Measurements from ENCODE around the gene TRABD2A.
"Not testable (repeated sequence)": the region's sequence is repeated elsewhere in the genome, so short reads cannot be mapped to it uniquely, and the experiment has no call there.

Gene TRABD2A, protein sequence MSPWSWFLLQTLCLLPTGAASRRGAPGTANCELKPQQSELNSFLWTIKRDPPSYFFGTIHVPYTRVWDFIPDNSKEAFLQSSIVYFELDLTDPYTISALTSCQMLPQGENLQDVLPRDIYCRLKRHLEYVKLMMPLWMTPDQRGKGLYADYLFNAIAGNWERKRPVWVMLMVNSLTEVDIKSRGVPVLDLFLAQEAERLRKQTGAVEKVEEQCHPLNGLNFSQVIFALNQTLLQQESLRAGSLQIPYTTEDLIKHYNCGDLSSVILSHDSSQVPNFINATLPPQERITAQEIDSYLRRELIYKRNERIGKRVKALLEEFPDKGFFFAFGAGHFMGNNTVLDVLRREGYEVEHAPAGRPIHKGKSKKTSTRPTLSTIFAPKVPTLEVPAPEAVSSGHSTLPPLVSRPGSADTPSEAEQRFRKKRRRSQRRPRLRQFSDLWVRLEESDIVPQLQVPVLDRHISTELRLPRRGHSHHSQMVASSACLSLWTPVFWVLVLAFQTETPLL

DNA sequence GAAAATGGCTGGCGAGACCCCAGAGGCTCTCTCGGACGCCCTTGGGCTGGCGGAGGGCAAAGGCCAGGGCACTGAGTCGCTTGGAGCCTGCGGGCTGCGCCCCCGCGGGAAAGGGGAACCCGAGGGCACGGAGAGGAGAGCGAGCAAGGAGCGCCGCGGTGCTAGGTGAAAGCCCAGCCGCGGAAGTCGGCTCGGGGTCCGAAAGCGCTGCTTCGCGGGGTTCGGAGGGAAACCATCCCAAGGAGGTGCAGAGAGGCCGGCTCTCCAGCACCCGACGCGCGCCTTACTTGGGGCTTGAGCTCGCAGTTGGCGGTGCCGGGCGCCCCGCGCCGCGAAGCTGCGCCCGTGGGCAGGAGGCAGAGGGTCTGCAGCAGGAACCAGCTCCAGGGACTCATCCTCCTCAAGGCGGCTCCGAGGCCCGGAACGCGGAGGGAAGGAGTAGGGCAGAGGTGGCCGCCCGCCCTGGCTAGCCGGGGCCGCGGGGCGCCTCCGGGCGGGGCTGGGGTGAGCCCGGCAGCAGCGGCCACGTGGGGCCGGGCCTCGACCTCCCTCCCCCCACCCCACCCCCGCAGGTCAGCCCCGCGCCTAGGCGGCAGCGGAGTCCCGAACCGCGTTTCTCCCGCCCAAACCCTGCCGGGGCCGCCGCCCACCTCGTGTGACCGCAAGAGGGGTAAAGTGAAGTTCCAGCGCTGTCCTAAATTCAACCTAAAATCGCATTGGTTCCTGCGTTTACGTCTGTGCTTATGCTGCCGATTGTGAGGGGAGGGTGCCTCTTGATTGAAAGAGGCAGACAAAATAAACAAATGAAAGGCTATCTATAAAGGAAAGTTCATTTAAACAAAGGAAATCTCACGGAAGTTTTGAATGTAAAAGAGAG lies at the start of gene TRABD2A:
TSS of gene TRABD2A (minus strand) at position 440 of the 877 bp plus-strand sequence. CDS start at position 395, 45 bp downstream.
- DNase-seq: peak in 1 of 14 donors; percentile 11

DNA sequence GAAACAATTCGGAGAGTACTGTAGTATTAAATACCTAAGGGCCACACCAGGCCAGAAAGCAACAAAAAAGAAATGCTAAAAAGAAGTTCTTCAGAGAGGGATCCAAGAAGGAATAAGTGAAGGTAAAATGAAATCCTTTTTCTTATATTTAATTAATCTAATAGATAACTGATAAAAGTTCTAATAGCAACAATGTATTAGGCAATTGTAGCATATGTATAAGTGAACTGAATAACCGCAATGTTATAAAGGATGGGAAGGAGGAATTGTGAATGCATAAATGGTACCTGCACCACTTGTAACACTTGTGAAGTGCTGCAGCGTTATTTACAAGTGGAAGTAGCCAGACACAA lies 46.4 kb upstream of the TRABD2A start:
- no peak for DNase-seq

DNA sequence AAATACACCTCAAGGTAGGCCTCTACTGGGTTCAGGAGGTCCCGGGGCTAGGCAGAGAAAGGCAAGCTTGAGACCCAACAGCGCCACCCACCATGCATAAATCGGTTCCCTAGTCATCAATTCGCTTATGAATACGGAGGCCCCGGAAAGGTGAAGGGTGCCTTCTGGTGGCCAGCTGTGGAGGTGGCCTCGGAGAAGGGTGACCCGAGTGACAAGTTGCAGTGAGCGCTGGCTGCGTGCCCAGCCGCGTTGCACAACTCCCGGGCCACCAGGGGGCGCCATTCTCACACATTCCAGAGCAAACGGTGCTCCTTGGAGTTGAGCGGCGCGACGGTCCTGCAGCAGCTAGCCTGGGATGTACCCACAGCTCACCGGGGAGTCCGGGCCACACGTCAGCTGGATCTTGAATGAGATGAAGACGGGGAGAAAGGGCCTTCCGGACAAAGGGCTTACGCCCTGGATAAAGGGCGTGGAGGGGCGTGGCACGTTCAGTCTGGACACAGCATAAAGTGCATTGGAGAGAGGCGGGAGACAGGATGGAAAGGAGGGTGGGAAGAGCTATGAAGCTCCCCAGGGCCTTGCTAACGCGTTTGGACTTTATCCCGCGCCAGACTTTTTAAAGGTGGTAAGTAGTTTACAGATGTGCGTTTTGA lies 45.0 kb upstream of the TRABD2A start:
- DNase-seq: peak; percentile 10 to 93 (median 78)

DNA sequence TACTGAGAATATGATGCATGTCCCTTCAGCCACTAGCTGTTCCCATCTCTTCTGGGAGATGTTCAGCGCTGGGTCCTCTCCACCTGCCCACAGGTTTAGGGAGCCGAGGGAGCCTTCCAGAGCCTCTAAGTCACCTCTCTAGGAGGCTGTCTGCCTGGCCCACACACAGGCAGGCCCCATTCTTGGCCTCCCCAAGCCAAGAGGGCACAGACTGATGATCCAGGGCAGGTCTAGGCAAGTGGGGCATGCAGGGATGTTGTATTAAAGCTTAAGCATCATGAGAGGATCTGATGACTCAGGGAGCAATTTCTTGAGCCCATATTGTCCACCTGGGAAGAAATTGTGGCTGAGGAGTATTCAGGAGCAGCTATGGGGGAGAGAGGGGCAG lies 44.4 kb upstream of the TRABD2A start:
- no peak for DNase-seq

DNA sequence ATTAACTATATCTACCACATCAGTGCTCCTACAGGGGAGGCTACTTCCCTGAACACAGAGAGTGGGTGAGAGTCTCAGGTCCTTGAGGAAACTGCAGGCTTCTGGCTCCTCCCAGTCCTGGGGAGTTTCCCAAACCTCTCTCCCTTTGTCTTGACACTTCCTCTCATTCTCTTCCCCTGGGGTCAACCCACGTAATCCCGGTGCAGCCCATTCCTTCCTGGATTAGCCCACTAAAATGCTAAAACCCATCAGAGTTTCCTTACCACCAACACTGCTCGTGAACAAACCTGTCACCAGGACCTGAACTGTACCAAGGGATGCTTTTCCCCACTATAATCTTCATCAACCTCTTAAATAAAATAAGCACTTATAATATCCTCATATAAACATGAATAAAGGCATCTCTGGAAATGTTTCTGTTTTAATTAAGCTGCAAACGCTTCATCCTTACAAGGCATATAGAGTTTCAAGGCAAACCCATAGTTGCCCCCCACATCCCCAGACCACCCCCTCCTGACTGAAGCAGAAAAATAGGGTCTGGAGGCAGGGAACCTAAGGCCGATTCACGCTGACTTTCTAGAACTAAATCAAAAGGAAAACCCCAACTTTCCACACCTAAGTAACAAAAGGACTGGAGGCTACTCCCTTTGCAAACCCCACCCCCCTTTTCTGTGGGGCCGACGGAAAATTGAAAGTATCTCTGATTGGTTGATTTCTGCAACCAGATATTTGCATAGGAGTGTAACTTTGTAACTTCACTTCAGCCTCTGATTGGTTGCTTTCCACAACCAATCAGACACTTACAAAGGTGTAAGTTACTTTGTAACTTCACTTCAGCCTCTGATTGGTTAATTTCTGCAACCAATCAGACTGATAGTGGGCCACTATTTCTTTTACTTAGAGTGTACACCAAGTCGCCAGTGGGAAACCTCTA lies 43.6 kb upstream of the TRABD2A start:
- DNase-seq: no peak

DNA sequence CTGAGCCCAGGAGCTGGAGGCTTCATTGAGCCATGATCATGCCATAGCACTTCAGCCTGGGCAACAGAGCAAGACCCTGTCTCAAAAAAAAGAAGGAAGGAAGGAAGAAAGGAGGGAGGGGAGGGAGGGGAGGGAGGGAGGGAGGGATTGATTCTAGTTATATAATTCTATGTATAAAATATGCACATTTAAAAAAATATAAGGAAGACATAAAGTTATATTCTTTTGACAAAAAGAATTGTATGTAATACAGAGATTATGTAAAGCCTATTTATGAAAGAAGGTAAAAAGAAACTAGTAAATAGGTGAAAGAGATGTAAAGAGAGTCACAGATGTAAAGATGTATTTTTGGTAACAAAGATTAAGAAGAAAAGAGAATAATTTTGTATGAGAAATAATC lies 42.1 kb upstream of the TRABD2A start:
- no peak for DNase-seq

DNA sequence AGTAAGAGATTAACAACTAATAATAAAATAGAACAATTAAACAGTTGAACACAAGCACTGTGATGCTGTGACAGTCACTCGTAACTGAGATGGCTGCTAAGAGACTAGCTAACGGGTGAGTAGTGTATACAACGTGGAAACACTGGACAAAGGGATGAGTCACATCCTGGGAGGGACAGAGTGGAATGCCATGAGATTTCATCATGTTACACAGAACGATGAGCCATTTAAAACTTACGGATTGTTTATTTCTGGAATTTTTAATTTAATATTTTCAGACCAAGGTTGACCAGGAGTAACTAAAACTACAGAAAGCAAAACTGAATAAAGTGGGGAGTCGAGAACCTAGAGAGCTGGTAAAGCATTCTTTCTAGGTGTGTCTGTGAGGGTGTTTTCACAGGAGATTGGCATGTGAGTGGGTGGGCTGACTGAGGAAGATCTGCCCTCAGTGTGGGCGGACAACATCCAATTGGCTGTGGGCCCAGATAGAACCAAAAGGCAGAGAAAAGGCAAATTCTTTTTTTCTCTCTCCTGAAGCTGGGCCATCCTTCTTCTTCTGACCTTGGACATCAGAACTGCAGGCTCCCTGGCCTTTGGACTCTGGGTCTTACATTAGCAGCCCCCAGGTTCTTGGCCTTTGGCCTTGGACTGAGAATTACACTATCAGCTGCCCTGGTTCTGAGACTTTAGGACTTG lies 39.1 kb upstream of the TRABD2A start:
- peak in 1 of 14 donors; percentile 30 for DNase-seq

DNA sequence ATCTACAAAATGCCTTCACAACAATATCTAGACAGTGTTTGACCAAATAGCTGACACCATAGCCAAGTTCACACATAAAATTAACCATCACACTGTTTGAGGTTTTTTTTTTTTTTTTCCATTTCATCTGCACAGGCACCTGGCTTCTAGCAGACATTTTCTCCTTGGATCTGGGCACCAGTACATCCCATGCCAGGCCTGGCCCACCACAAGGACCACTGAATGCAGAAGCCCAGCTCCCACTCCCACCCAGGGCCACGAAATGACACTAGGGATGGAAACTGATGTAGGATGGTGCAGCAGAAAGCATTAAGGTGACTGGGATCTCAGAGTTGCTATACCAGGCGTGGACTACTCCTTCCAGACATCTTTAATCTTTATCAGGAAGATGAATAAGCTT lies 37.5 kb upstream of the TRABD2A start:
- DNase-seq: no peak

DNA sequence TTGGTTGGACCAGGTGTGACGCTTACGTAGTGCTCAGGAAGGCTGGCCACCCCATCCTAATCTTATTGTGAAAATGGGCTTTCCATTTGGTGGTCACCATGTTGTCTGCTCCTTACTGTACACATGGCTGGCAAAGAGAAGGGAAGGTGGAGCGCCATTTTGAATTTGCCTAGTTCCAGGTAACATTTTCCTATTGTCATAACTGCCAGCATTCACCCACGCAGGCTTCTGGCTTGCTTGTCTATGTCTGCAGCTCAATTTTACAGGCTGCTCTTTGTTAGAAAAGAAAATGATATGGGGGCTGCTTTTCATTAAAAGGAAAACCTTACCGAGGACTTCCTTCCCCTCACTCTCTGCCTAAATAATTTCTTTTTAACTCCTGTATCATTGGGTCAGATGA lies 36.9 kb upstream of the TRABD2A start:
- not testable (repeated sequence) for DNase-seq

DNA sequence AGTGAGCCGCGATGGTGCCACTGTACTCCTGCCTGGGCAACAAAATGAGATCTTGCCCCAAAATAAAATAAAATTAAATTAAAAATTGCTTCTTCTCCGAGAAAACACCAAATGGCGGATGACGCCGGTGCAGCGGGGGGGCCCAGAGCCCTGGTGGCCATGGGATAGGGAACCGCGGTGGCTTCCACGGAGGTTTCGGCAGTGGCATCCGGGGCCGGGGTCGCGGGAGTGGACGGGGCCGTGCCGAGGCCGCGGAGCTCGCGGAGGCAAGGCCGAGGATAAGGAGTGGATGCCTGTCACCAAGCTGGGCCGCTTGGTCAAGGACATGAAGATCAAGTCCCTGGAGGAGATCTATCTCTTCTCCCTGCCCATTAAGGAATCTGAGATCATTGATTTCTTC lies 34.8 kb upstream of the TRABD2A start:
- not testable (repeated sequence) for DNase-seq

DNA sequence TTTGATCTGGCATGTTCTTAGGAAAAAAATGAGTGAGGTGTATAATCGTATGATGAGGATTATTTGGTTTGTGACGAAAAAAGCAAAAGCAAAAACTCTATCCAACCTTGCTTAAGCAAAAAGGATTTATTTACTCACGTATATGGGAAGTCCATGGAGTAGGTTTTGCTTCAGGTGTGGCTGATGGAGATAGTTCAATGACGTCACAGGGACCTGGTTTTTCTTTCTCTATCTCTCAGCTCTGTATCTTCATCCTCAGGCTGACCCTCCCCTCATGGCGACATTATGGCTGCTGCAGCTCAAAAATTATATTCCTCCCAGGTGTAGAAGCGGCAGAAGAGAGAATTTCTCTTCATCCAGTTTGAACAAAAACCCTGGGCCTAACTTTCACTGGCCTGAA lies 33.5 kb upstream of the TRABD2A start:
- no peak for DNase-seq

DNA sequence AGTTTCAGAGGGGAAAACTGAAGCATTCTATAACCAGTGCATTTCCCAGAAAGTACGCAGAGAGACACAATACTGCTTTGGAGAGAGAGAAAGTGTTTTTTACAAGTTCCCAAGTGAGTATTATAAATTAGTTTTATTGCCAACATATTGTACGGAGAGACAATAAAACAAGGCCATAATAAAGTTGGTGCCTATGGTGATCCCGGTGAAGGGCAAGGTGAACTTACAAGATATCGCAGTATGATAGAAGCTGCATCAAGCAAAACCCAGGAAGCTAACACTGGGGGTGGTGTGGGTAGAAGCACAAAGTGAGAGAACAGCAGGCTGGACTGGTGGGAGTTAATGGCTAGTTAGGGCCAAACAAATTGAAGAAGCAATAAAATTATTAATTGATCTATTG lies 32.1 kb upstream of the TRABD2A start:
- no peak for DNase-seq

DNA sequence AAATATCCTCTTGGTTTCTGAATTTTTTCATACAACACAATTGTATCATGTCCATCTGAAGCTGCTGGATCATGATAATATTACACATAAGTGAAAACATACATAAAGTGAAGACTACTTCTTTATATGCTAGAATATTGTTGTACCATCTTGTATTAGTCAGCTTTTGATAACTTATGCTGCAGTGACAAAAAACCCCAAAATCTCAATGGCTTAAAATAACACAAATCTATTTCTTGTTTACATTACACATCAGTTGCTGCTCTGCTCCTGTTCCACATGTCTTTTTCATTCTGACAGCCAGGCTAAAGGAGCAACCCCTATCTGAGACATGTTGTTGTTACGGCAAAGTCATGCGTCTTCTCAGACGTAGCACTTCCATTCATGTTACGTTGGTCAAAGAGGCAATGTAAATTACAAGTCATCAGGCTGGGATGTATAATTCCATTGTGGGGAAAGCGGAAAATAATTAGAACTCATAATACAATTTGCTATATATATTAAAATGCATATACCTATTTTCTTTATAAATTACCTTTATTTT lies 30.3 kb upstream of the TRABD2A start:
- DNase-seq: no peak

DNA sequence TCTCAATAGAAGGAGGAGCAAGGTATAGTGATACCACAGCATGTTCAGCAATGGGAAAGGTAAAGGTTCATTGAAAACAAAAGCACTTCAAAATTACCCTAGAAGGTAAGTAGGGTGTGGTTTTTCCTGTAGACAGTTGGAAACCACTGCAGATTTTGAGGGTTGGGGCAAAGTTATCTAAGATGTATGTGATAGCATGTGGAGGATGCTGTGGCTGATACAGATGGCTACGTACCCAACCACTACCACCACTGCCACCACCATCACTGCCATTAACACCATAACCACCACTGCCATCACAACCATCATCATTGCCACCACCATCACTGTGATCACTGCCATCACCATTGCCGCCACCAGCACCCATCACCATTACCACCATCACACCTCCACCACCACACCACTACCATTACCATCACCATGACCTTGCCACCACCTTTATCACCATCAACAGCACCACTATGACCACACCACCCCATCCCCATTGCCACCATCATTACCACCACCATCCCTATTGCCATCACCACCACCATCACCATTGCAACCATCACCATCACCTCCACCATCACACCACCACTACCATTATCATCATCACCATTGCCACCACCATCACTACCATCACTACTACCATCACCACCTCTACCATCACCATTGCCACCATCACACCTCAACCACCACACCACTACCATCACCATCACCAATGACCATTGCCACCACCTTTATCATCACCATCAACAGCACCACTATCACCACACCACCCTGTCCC lies 28.2 kb upstream of the TRABD2A start:
- no peak for DNase-seq

DNA sequence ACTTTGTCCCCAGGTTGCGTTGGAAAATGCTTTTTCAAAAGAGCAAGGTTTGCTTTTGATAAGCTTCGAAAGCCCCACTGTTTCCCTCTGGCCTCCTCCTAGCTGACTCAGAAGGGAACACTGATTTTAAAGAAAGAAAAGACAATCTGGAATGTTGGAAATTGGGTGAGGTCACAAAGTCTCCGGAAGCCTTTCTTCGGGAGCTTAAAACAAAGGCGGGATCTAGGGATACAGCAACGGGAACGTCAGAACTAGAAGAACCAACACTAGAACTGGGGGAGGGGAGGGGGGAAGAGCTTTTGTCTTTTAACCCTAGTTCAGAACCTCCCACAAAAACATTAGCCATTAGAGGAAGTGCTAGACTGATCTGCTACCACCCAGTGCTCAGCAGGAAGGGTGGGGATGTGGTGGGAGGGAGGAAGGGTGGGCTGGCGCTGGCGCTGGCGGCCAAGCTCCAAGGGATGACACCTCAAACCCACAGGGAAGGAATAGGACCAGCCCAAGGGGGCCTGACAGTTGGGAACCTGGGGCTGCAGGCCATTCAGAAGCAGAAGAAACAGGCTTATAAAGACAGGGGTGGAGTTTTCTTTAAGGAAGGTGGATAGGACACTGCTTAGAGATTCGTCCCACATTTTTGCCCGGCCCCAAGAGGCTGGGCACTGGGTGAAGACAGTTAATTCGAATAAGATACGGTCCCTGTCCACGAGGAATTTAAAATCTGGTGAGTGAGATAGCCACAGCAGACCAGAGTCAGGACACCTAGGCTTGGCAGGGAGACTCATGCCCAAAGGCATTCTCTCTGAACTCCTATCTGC lies 26.2 kb upstream of the TRABD2A start:
- DNase-seq: peak in 5 of 14 donors; percentile 13 to 35 (median 17)

DNA sequence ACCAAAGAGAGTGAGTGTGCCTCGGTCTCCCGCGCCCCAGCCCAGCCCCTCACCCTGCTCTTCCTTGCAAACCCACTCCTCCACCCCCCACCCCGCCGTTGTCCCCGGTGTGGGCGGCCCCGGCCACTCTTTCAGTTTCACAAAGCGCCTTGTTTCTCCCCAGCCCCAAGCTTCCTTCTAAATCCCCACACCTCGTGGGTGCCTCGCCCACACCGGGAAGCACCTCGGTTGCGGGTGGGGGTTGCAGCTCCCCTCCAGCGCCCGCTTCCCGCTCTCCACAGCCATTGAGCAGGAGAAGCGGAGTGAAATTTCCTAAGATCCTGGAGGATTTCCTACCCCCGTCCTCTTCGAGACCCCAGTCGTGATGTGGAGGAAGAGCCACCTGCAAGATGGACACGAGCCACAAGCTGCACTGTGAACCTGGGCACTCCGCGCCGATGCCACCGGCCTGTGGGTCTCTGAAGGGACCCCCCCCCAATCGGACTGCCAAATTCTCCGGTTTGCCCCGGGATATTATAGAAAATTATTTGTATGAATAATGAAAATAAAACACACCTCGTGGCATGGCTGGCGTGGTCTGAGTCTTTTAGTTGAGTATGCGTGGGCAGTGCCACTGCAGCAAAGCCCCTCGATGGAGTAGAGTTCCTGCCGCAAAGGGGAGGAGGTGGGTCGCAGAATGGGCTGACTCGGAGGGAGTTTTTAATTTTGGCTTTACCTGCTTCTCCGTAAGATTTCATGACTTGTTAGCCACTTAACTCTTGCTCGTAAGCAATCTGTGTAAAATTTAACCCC lies 25.4 kb upstream of the TRABD2A start:
- peak in 5 of 14 donors; percentile 17 to 39 (median 28) for DNase-seq

DNA sequence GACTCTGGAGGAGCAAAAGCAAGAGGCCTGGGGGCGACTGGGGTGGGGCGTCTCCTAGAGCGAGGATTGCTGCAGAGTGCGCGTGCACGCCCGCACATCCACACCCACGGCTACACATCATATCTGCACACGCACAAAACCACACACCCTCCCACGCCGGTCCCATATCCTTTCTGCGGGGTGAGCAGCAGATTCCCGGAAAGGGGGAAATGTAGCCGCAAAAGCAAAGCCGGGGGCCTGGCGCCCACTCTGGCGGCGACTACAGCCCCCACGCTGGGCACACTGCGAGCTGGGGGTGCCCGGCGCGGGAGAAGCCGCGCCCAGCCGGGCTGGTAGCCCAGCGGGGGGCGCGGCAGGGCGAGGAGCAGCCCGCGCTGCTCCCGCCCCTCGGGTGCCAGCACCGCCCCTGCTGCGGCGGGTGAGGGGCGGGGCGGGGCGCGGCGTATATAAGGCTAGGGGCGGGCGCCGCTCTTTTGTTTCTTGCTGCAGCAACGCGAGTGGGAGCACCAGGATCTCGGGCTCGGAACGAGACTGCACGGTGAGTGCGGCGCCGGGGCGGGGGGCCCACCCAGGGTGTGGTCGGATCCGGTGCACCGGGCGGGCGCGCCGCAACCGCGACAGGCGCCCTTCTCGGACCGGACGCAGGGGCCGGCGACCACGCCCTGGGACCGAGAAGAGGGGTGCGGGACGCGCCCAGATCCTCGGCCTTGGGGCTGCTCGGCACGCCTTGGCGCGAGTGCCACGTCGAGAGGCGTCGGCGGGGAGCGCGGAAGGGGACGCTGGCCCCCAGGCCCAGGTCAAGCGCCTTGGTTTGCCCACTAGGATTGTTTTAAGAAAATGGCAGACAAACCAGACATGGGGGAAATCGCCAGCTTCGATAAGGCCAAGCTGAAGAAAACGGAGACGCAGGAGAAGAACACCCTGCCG lies 24.6 kb upstream of the TRABD2A start, which contains the start of gene TMSB10:
TSS of gene TMSB10 (plus strand) at position 476 of the 927 bp plus-strand sequence.
- DNase-seq: peak in 12 of 14 donors; percentile 39 to 76 (median 59)
